Activated CD4-positive, CD25-positive, alpha-beta regulatory T cell treated with anti-CD3 and anti-CD28 coated beads, Interleukin-2, amount 50 U/mL, for 24 hours (primary cell): ENCODE data around the gene NABP1.
"Not testable (repeated sequence)": the region's sequence is repeated elsewhere in the genome, so short reads cannot be mapped to it uniquely, and the experiment has no call there.

Source experiments
- ATAC-seq, 2 donors: fragments of 150-1000 bp; cut with Tn5 transposase; one replicate each; pipeline ENCODE4 v1.10.0; 2021; ENCODE audit warnings: mild to moderate bottlenecking in 1 of 2, moderate library complexity in 1 of 2

Gene NABP1

GRCh38 chr2:191677646-191678436 is at the start of gene NABP1:
Gene NABP1 (plus strand): TSS chr2:191678136. CDS start chr2:191678615, 479 bp downstream.
- peak; percentile 80 to 84 for ATAC-seq

GRCh38 chr2:191629001-191629453 is 48.9 kb upstream of the NABP1 start:
- ATAC-seq = peak; percentile 46 to 49

GRCh38 chr2:191629976-191630712 is 47.8 kb upstream of the NABP1 start:
- no peak for ATAC-seq

GRCh38 chr2:191631754-191632153 is 46.2 kb upstream of the NABP1 start:
- ATAC-seq = no peak

- ATAC-seq = no peak
Observed at GRCh38 chr2:191632426-191632825, 45.5 kb upstream of the NABP1 start.

- no peak for ATAC-seq
Observed at GRCh38 chr2:191634791-191635190, 43.1 kb upstream of the NABP1 start.

GRCh38 chr2:191635333-191636234 is 42.4 kb upstream of the NABP1 start:
- ATAC-seq = peak; percentile 49 to 55

GRCh38 chr2:191636235-191636543 is 41.7 kb upstream of the NABP1 start:
- no peak for ATAC-seq

GRCh38 chr2:191636586-191636985 is 41.4 kb upstream of the NABP1 start:
- no peak for ATAC-seq

GRCh38 chr2:191637182-191638078 is 40.5 kb upstream of the NABP1 start:
- ATAC-seq = peak; percentile 87 to 88

- ATAC-seq = peak; percentile 7 to 13
Observed at GRCh38 chr2:191638079-191638801, 39.7 kb upstream of the NABP1 start.

GRCh38 chr2:191638802-191639172 is 39.1 kb upstream of the NABP1 start:
- peak; percentile 3 to 15 for ATAC-seq

- no peak for ATAC-seq
Observed at GRCh38 chr2:191641609-191642008, 36.3 kb upstream of the NABP1 start.

- peak; percentile 23 to 46 for ATAC-seq
Observed at GRCh38 chr2:191642541-191642940, 35.4 kb upstream of the NABP1 start.

- no peak for ATAC-seq
Observed at GRCh38 chr2:191643429-191643828, 34.5 kb upstream of the NABP1 start.

GRCh38 chr2:191644613-191645012 is 33.3 kb upstream of the NABP1 start:
- ATAC-seq = not testable (repeated sequence)

- ATAC-seq = no peak
Observed at GRCh38 chr2:191645032-191645431, 32.9 kb upstream of the NABP1 start.

GRCh38 chr2:191645434-191646162 is 32.3 kb upstream of the NABP1 start:
- no peak for ATAC-seq

GRCh38 chr2:191646163-191646902 is 31.6 kb upstream of the NABP1 start:
- no peak for ATAC-seq

- no peak for ATAC-seq
Observed at GRCh38 chr2:191649519-191649918, 28.4 kb upstream of the NABP1 start.
